Spleen (tissue), 7 donors: Measurements from ENCODE around the gene LAMC1.

ENCODE experiments used
- POLR2AphosphoS5 ChIP-seq, 3 donors: sonication (generic); formaldehyde crosslinking; IDR thresholded peaks; one replicate each; pipeline ENCODE4 v1.5.1; 2017; ENCODE audit warnings: antibody characterized with exemption in 3 of 3
- TF ChIP-seq, protein P1 (sequence below), 11 experiments: fragments of 200-600 bp in 7 of 11; fragments of 450-650 bp in 4 of 11; sonication (generic) in 4 of 11; IDR thresholded peaks in 8 of 11; conservative IDR thresholded peaks in 3 of 11; 1 replicate in 7 of 11; 2 replicates in 4 of 11; pipeline versions ENCODE4 v1.4.0 to v1.8.0; 2016 to 2021; ENCODE audit warnings: antibody characterized with exemption in 11 of 11, inconsistent platforms in 4 of 11, mild to moderate bottlenecking in 1 of 11
- donor health status: DM: no; HTN: no; CAD: no; lungs with moderate emphysema.
- donor health status: DM: no; HTN: no; CAD: no.
- donor health status: DM: no; HTN: no; CAD: no.

DNA sequence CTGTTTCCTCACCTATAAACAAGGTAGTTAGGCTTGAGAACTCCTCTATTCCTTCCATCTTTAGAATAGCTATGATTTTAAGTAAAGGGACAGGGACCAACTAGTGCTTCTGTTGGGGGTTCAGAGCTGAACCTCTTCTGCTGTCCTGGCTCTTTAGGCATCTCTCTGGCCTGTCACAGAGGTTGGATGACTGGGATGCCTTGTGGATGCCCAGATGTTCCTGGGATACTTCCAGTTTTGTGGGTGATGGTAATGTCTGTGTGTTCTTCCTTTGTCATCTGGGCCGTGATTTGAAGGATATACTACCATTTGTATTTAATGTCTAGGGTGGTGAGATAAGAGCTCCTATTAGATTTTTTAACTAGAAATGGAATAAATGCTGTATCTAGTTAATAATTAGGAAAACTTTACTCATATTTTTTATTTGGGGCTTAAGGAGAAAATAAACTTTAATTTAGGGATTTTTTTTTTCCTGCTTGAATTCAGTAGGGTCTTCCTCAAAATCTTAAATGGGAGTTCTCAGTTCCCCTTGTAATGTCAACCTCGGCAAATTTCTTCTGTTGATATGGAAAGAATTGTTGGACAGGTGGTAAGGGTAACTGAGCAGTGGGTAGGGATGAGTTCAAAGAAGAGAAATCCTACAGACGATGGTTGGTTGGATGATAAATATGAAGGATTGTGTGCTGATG, 47.2 kb downstream of the LAMC1 start:
- TF ChIP-seq, protein P1, sequence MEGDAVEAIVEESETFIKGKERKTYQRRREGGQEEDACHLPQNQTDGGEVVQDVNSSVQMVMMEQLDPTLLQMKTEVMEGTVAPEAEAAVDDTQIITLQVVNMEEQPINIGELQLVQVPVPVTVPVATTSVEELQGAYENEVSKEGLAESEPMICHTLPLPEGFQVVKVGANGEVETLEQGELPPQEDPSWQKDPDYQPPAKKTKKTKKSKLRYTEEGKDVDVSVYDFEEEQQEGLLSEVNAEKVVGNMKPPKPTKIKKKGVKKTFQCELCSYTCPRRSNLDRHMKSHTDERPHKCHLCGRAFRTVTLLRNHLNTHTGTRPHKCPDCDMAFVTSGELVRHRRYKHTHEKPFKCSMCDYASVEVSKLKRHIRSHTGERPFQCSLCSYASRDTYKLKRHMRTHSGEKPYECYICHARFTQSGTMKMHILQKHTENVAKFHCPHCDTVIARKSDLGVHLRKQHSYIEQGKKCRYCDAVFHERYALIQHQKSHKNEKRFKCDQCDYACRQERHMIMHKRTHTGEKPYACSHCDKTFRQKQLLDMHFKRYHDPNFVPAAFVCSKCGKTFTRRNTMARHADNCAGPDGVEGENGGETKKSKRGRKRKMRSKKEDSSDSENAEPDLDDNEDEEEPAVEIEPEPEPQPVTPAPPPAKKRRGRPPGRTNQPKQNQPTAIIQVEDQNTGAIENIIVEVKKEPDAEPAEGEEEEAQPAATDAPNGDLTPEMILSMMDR (IDR thresholded peaks at IDR 0.05 in 8 of 11, conservative IDR thresholded peaks at IDR 0.05 in 3 of 11), result no peak
- TF ChIP-seq POLR2AphosphoS5 (IDR thresholded peaks at IDR 0.05), result no peak
